ENCODE results near the gene BRIP1. TPM values are rescaled to one million over a fixed set of nuclear protein-coding genes. Genes with fewer than 3 reads are reported as not detected.

BRIP1 gene
- total RNA-seq, 1 donor from 2014 or later, result 5.2 TPM

DNA sequence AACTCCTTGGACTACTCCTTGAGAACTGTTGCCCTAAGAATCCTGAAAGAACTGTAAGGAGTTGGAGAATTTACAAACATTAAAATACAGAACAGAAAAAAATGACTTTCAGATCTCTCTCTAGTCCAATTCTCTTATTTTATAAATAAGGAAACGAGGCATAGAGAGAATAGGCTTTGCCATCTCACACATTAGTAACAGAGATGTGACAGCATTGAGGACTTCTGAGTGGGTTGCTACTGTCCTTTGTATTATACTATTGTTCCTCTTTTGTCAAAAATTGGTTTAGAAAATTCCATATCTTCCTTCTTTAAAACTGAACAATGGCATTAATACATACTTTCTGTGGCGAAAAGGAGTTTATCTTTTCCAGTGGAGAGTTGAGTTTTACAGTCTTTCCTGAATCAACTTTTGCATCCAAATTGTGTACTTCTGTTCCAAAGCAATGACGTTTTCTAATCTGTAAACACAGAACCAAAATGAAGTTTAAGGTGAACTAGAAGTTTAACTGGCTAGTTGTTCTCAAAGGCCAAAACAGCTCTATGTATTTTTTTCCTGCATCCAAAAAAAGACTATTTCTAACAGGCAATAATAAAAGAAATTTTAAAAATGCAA, 16.5 kb downstream of the BRIP1 start:
- H3K4me3 ChIP-seq (ENCODE audit: low read depth, low read length), result no peak overlapping the region
- no peaks in the 10 kb centered on the region for H3K36me3 ChIP-seq (ENCODE audit: control insufficient read depth, insufficient read depth, low read length)
- TF ChIP-seq, protein P1, sequence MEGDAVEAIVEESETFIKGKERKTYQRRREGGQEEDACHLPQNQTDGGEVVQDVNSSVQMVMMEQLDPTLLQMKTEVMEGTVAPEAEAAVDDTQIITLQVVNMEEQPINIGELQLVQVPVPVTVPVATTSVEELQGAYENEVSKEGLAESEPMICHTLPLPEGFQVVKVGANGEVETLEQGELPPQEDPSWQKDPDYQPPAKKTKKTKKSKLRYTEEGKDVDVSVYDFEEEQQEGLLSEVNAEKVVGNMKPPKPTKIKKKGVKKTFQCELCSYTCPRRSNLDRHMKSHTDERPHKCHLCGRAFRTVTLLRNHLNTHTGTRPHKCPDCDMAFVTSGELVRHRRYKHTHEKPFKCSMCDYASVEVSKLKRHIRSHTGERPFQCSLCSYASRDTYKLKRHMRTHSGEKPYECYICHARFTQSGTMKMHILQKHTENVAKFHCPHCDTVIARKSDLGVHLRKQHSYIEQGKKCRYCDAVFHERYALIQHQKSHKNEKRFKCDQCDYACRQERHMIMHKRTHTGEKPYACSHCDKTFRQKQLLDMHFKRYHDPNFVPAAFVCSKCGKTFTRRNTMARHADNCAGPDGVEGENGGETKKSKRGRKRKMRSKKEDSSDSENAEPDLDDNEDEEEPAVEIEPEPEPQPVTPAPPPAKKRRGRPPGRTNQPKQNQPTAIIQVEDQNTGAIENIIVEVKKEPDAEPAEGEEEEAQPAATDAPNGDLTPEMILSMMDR (IDR thresholded peaks at IDR 0.05; ENCODE audit: insufficient read depth, low read length, poor library complexity, severe bottlenecking), result no peak
- no peak for DNase-seq (ENCODE audit: low read depth)
- H3K27me3 ChIP-seq (ENCODE audit: control insufficient read depth, insufficient read depth, low read length), result no peaks in the 10 kb centered on the region

DNA sequence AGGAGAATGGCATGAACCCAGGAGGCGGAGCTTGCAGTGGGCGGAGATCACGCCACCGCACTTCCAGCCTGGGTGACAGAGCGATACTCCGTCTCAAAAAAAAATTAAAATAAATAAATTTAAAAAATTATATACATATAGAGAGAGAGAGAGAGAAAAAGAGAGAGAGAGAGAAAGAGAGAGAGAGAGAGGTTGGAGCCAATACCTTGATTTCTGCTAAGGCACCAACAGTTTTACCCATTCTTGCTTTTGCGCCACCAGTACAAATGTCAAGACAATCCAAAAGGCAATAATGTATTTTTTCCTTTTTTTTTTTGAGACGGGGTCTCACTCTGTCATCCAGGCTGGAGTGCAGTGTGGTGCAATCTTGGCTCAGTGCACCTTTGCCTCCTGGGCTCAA, 17.2 kb downstream of the BRIP1 start:
- Histone ChIP-seq H3K4me3 (ENCODE audit: low read depth, low read length) (no peak overlapping the region), H3K27me3 (ENCODE audit: control insufficient read depth, insufficient read depth, low read length) (no peaks in the 10 kb centered on the region), H3K36me3 (ENCODE audit: control insufficient read depth, insufficient read depth, low read length) (no peaks in the 10 kb centered on the region)
- TF ChIP-seq, protein P1 (IDR thresholded peaks at IDR 0.05; ENCODE audit: insufficient read depth, low read length, poor library complexity, severe bottlenecking), result no peak
- no peak for DNase-seq (ENCODE audit: low read depth)

DNA sequence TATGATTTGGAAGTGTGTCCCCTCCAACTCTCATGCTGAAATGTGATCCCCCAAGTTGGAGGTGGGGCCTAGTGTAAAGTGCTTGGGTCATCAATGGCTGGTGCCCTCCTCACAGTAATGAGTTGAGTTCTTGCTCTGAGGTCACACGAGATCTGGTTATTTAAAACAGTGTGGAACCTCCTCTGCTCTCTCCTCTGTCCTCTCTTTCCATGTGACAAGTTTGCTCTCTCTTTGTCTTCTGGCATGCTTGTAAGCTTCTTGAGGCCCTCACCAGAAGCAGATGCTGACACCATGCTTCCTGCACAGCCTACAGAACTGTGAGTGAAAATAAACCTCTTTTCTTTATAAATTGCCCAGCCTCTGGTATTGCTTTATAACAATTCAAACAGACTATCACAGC, 19.9 kb downstream of the BRIP1 start:
- no peaks in the 10 kb centered on the region for H3K27me3 ChIP-seq (ENCODE audit: control insufficient read depth, insufficient read depth, low read length)
- TF ChIP-seq, protein P1 (IDR thresholded peaks at IDR 0.05; ENCODE audit: insufficient read depth, low read length, poor library complexity, severe bottlenecking), result no peak
- DNase-seq (ENCODE audit: low read depth), result no peak
- no peaks in the 10 kb centered on the region for H3K36me3 ChIP-seq (ENCODE audit: control insufficient read depth, insufficient read depth, low read length)
- H3K4me3 ChIP-seq (ENCODE audit: low read depth, low read length), result no peak overlapping the region

DNA sequence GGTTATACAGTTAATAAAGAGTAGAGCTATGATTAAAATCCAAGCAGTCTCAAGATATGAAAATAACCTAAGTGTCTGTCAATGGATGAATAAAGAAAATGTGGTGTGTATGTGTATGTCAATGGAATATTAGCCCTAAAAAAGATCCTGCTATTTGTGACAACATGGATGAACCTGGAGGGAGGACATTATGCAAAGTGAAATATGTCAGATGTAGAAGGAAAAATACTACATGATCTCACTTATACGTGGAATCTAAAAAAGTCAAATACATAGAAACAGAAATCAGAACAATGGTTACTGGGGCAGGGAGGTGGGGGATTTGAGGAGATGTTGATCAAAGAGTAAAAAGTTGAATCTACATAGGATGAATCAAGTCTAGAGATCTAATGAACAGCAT, 20.4 kb downstream of the BRIP1 start:
- Histone ChIP-seq H3K36me3 (ENCODE audit: control insufficient read depth, insufficient read depth, low read length) (no peaks in the 10 kb centered on the region), H3K4me3 (ENCODE audit: low read depth, low read length) (no peak overlapping the region), H3K27me3 (ENCODE audit: control insufficient read depth, insufficient read depth, low read length) (no peaks in the 10 kb centered on the region)
- no peak for DNase-seq (ENCODE audit: low read depth)
- TF ChIP-seq, protein P1 (IDR thresholded peaks at IDR 0.05; ENCODE audit: insufficient read depth, low read length, poor library complexity, severe bottlenecking), result no peak

DNA sequence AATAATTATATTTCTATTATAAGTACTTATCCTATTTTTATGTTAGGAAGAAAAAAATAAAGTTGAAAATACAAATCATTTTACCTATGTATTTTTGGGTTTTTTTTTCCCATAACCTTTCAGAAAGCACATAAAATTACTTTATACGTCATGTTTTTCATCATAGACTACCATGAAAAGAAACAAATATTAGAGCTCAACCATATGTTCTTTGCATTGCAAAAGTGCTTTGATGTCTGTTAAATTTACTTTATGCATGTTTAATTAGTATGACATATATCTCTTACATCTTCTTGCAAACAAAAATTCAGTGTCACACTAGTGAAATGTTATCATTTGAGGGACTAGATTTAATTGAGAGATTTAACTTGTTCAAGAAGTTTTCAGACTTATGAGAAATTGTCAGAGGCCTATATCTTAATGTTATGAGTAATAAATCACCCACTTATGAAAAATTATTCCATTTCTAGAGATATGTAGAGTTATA, 24.0 kb downstream of the BRIP1 start:
- TF ChIP-seq, protein P1 (IDR thresholded peaks at IDR 0.05; ENCODE audit: insufficient read depth, low read length, poor library complexity, severe bottlenecking), result no peak
- H3K4me3 ChIP-seq (ENCODE audit: low read depth, low read length), result no peak overlapping the region
- DNase-seq (ENCODE audit: low read depth), result no peak
- no peaks in the 10 kb centered on the region for H3K36me3 ChIP-seq (ENCODE audit: control insufficient read depth, insufficient read depth, low read length)
- no peaks in the 10 kb centered on the region for H3K27me3 ChIP-seq (ENCODE audit: control insufficient read depth, insufficient read depth, low read length)
